GM18505 (cell line): ENCODE data around the gene HRAS.

ENCODE experiments used
- ATAC-seq: cut with Tn5 transposase; IDR thresholded peaks from one replicate; pipeline ENCODE4 v1.9.1; 2021; ENCODE audit not compliant: unreplicated experiment
- POLR2A ChIP-seq: IDR thresholded peaks from 4 replicates; pipeline ENCODE4 v1.6.1; 2011; ENCODE audit warnings: borderline replicate concordance; ENCODE audit not compliant: insufficient read depth, insufficient read length; ENCODE audit errors: extremely low read depth

Gene HRAS

GRCh38 chr11:501001-501682, 34.2 kb downstream of the HRAS start:
- no peak for ATAC-seq
- TF ChIP-seq POLR2A: no peak

- ATAC-seq: no peak
- TF ChIP-seq POLR2A: no peak
Measured at GRCh38 chr11:499201-500076, 35.9 kb downstream of the HRAS start.

DNA sequence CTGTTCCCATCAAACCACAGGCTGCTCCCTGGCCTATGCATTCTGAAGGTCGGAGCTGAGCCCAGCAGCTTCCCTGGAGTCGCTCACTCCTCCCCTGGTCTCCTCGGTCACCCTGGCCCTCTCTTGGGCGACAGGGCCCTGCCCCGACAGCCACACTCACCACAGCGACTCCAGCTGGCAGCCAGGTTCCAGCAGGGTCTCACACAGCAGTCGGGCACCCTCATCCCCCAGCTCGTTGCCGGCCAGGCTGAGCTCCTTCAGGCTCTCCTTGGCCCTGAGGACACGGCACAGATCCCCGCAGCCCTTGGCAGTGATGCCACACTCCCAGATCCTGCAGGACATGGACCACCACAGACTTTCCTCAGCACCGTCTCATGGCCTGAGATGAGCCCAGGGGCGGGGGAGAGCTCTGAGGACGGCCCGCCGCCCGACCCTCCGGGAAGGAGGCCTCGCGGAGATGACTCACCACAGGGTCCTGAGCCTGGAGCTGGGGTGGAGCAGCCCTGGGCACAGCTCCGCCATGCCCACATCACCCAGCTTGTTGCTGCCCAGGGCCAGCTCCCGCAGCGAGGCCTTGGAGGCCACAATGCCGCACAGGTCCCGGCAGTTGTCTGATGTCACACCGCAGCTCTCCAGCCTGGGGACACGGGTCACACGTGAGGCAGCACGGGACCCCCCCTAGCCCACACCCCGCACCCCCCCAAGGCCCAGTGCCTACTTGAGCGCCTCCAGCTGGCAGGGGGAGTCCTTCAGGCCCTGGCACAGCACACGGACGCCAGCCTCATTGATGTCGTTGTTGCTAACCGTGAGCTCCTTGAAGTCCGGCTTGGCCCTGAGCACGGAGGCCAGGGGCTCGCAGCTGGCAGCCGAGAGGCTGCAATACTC, 36.8 kb downstream of the HRAS start:
- TF ChIP-seq POLR2A: no peak
- no peak for ATAC-seq

DNA sequence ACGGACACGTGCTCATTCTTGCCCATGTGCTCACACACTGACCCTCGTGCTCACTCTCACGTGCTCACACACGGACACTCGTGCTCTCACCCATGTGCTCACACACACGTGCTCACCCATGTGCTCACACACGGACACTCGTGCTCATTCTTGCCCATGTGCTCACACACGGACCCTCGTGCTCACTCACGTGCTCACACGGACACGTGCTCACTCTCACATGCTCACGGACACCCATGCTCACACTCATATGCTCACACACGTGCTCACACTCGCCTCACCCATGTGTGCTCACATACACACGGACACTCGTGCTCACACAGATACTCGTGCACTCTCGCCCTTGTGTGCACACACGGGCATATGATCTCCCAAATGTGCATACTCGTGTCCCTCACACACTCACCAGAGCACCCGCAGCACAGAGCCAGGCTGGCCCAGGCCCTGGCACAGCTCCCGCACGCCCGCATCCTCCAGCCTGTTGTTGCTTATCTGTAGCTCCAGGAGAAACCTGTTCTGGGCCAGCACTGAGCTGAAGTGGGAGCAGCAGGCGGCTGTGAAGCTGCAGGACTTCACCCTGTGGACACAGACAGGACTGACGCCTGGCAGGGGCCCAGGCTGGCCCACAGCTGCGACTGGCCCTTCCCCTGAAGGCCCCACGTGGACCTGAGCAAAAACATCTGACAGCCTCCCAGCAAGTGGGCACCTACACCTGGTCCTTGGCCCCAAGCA, 37.6 kb downstream of the HRAS start:
- no peak for ATAC-seq
- no peak for TF ChIP-seq POLR2A

GRCh38 chr11:496834-497564, 38.4 kb downstream of the HRAS start:
- no peak for ATAC-seq
- TF ChIP-seq POLR2A: no peak

DNA sequence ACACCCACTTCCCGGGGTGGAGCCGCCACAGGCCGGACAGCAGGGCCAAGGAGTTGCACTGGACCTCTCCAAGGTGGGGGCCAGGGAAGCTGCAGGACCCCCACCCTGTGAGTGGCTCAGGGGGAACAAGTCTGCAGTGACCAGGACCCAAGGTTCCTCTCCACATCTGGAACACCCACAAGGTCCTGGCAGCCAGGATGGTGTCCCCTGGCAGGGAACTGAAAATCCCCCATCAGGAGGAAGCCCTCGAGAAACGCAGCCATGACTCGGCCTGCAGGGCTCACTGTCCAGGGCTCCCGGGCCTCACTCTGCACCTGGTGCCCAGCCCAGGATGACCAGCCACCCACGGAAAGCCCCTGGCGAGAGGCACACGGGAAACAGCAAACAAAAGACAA, 39.8 kb downstream of the HRAS start:
- no peak for ATAC-seq
- no peak for TF ChIP-seq POLR2A

- no peak for ATAC-seq
- TF ChIP-seq POLR2A: no peak
Measured at GRCh38 chr11:494761-495536, 40.4 kb downstream of the HRAS start.

- no peak for ATAC-seq
- no peak for TF ChIP-seq POLR2A
Measured at GRCh38 chr11:492427-493226, 42.7 kb downstream of the HRAS start.

GRCh38 chr11:491358-491757, 44.0 kb downstream of the HRAS start:
- ATAC-seq: no peak
- TF ChIP-seq POLR2A: no peak

- TF ChIP-seq POLR2A: no peak
- ATAC-seq: no peak
Measured at GRCh38 chr11:490930-491260, 44.5 kb downstream of the HRAS start.

- ATAC-seq: no peak
Measured at GRCh38 chr11:490186-490929, 45.0 kb downstream of the HRAS start.

More at GRCh38 chr11:490186-490929, 45.0 kb downstream of the HRAS start:
- TF ChIP-seq POLR2A: no peak
